ENCODE results near the gene SCP2D1. TPM values are rescaled to one million over a fixed set of nuclear protein-coding genes. Genes with fewer than 3 reads are reported as not detected.

SCP2D1 gene
- total RNA-seq, 1 experiment from 2014 or later: not detected

- no peaks in the 10 kb centered on the region for H3K4me1 Mint-ChIP-seq (ENCODE audit: insufficient read depth, unreplicated experiment)
- peaks cover under 1% of the 10 kb centered on the region for H3K9me3 Mint-ChIP-seq (ENCODE audit: unreplicated experiment)
- TF ChIP-seq CTCF (IDR thresholded peaks at IDR 0.05; ENCODE audit: unreplicated experiment): no peak
- no peak overlapping the region for H3K27ac Mint-ChIP-seq (ENCODE audit: low read depth, unreplicated experiment)
- ChIA-PET POLR2A (interaction anchor here (2.0 kb wide), 1 partner anchor 8 kb away, joined by 10 read pairs; no protein-coding TSS in a partner anchor), CTCF (no interaction called here)
- intact Hi-C loops (cut with micrococcal nuclease): no loop called here
- no peaks in the 10 kb centered on the region for H3K27me3 Mint-ChIP-seq (ENCODE audit: insufficient read depth, unreplicated experiment)
- H3K4me3 Mint-ChIP-seq (ENCODE audit: unreplicated experiment): no peak overlapping the region
- no TSS peak for BruUV-seq (replicated peaks)
- H3K36me3 Mint-ChIP-seq (ENCODE audit: insufficient read depth, unreplicated experiment): no peaks in the 10 kb centered on the region
- no peak for DNase-seq (ENCODE audit: unreplicated experiment)
These were observed 12.1 kb upstream of the SCP2D1 start for GRCh38 chr20:18801516-18801915.

DNA sequence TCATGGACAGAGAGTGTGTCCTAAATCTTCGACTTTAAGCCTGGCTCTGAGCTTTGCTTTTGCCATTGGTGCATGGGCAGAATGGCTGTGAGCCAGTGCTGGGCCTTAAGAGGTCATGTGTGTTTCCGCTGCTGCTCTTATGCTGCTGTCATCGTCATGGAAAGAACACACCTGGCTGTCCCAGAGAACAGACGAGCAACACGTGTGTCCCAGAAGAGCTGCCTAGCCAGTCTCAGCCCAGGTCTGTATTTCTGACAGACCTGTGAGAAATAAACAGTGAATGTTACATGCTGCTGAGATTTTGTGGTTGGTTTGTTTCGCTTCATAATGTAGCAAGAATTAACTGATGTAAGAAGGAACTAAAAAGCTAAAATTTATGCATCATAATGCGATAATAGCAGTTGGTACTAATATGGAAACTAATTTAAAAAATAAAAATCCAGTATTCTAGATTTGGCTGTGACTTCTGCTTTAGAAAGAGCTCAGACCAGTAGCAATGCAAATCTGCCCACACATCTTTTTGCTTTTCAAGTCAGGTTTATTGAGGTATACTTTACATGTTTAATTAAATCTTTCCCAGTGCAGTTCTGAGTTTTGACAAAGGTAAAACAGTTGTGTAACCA lies 11.5 kb upstream of the SCP2D1 start:
- TF ChIP-seq CTCF (IDR thresholded peaks at IDR 0.05; ENCODE audit: unreplicated experiment): no peak
- no peak for DNase-seq (ENCODE audit: unreplicated experiment)
- peaks cover 5% of the 10 kb centered on the region for H3K9me3 Mint-ChIP-seq (ENCODE audit: unreplicated experiment)

GRCh38 chr20:18805881-18806280 lies 7.7 kb upstream of the SCP2D1 start:
- H3K4me1 Mint-ChIP-seq (ENCODE audit: insufficient read depth, unreplicated experiment): no peaks in the 10 kb centered on the region
- no peak overlapping the region for H3K4me3 Mint-ChIP-seq (ENCODE audit: unreplicated experiment)
- H3K36me3 Mint-ChIP-seq (ENCODE audit: insufficient read depth, unreplicated experiment): no peaks in the 10 kb centered on the region
- H3K9me3 Mint-ChIP-seq (ENCODE audit: unreplicated experiment): peaks cover 5% of the 10 kb centered on the region
- POLR2A ChIA-PET: no interaction called here
- TF ChIP-seq CTCF (IDR thresholded peaks at IDR 0.05; ENCODE audit: unreplicated experiment): no peak
- H3K27ac Mint-ChIP-seq (ENCODE audit: low read depth, unreplicated experiment): no peak overlapping the region
- CTCF ChIA-PET: no interaction called here
- intact Hi-C loops (cut with micrococcal nuclease): no loop called here
- BruUV-seq (replicated peaks): no TSS peak
- DNase-seq (ENCODE audit: unreplicated experiment): peak; percentile 44
- no peaks in the 10 kb centered on the region for H3K27me3 Mint-ChIP-seq (ENCODE audit: insufficient read depth, unreplicated experiment)

More for the DNA sequence above, 11.5 kb upstream of the SCP2D1 start:
- Mint-ChIP-seq H3K27me3 (ENCODE audit: insufficient read depth, unreplicated experiment) (no peaks in the 10 kb centered on the region), H3K4me3 (ENCODE audit: unreplicated experiment) (no peak overlapping the region), H3K36me3 (ENCODE audit: insufficient read depth, unreplicated experiment) (no peaks in the 10 kb centered on the region), H3K27ac (ENCODE audit: low read depth, unreplicated experiment) (no peak overlapping the region), H3K4me1 (ENCODE audit: insufficient read depth, unreplicated experiment) (no peaks in the 10 kb centered on the region)
- BruUV-seq (replicated peaks): no TSS peak
- CTCF ChIA-PET: interaction anchor here (0.5 to 1.3 kb wide), 4 partner anchors 9 to 316 kb away, joined by 3 to 7 read pairs (median 3); partner anchors contain the start of gene SCP2D1
- intact Hi-C loops (cut with micrococcal nuclease): no loop called here
- POLR2A ChIA-PET: interaction anchor here (0.6 to 2.0 kb wide), 2 partner anchors 8 to 134 kb away, joined by 3 to 10 read pairs; no protein-coding TSS in a partner anchor

- H3K4me1 Mint-ChIP-seq (ENCODE audit: insufficient read depth, unreplicated experiment): no peaks in the 10 kb centered on the region
- no peak overlapping the region for H3K4me3 Mint-ChIP-seq (ENCODE audit: unreplicated experiment)
- H3K9me3 Mint-ChIP-seq (ENCODE audit: unreplicated experiment): peaks cover 5% of the 10 kb centered on the region
- CTCF ChIA-PET: interaction anchor here (1.3 kb wide), 1 partner anchor 80 kb away, joined by 3 read pairs; no protein-coding TSS in a partner anchor
- H3K36me3 Mint-ChIP-seq (ENCODE audit: insufficient read depth, unreplicated experiment): no peaks in the 10 kb centered on the region
- H3K27me3 Mint-ChIP-seq (ENCODE audit: insufficient read depth, unreplicated experiment): no peaks in the 10 kb centered on the region
- intact Hi-C loops (cut with micrococcal nuclease): no loop called here
- POLR2A ChIA-PET: no interaction called here
- TF ChIP-seq CTCF (IDR thresholded peaks at IDR 0.05; ENCODE audit: unreplicated experiment): no peak
- no TSS peak for BruUV-seq (replicated peaks)
- H3K27ac Mint-ChIP-seq (ENCODE audit: low read depth, unreplicated experiment): no peak overlapping the region
- no peak for DNase-seq (ENCODE audit: unreplicated experiment)
These were observed 4.9 kb upstream of the SCP2D1 start for GRCh38 chr20:18808712-18809111.

Data from MCF 10A (cell line).